Naive thymus-derived CD4-positive, alpha-beta T cell (primary cell): ENCODE data around the gene FILIP1L. TPM values are rescaled to one million over a fixed set of nuclear protein-coding genes. Genes with fewer than 3 reads are reported as not detected.

Experiments
- ATAC-seq: fragments of 150-1000 bp; cut with Tn5 transposase; 2 replicates; pipeline ENCODE4 v1.10.0; 2021; ENCODE audit warnings: mild to moderate bottlenecking, moderate library complexity
- CTCF ChIA-PET: fragments of 350-600 bp; sonication (Branson Sonifier 250); formaldehyde crosslinking; loops from one replicate; lab custom pipeline; 2021; ENCODE audit warnings: antibody characterized with exemption; lab: Charles Lee
- POLR2A ChIA-PET: fragments of 350-600 bp; sonication (Branson Sonifier 250); formaldehyde crosslinking; loops from one replicate; lab custom pipeline; 2021; ENCODE audit warnings: antibody characterized with exemption, inconsistent platforms; lab: Charles Lee
- DNase-seq, 9 donors: peaks; one replicate each; pipeline versions ENCODE4 v3.0.0 to v3.0.0-alpha.2; 2020 to 2022; ENCODE audit warnings: mixed read lengths in 1 of 9
- H3K27ac ChIP-seq: one replicate; pipeline ENCODE4 v1.7.0; 2013; ENCODE audit warnings: mild to moderate bottlenecking, low read depth, low read length, moderate library complexity
- H3K27me3 ChIP-seq, 2 donors: one replicate each; pipeline ENCODE4 v1.7.0; 2013; ENCODE audit warnings: low read length in 2 of 2, mild to moderate bottlenecking in 2 of 2, moderate library complexity in 2 of 2; ENCODE audit not compliant: control insufficient read depth in 2 of 2, insufficient read depth in 2 of 2
- H3K36me3 ChIP-seq, 3 experiments: 1 replicate in 2 of 3; 2 replicates in 1 of 3; pipeline ENCODE4 v1.7.0; 2013; ENCODE audit warnings: low read length in 3 of 3, mild to moderate bottlenecking in 3 of 3, moderate library complexity in 1 of 3; ENCODE audit not compliant: insufficient read depth in 3 of 3, control insufficient read depth in 2 of 3
- H3K4me1 ChIP-seq, 2 donors: one replicate each; pipeline ENCODE4 v1.7.0; 2013; ENCODE audit warnings: low read length in 2 of 2, mild to moderate bottlenecking in 2 of 2, moderate library complexity in 1 of 2; ENCODE audit not compliant: control insufficient read depth in 2 of 2, insufficient read depth in 2 of 2
- H3K4me3 ChIP-seq: 2 replicates; pipeline ENCODE4 v1.7.0; 2013; ENCODE audit warnings: mild to moderate bottlenecking, low read length
- H3K9me3 ChIP-seq, 3 experiments: 1 replicate in 2 of 3; 2 replicates in 1 of 3; pipeline ENCODE4 v1.7.0; 2013; ENCODE audit warnings: low read length in 3 of 3; ENCODE audit not compliant: control insufficient read depth in 2 of 3
- H3K27ac Mint-ChIP-seq, 9 donors: one replicate each; pipeline ENCODE4 v1.8.0; 2020 to 2022; ENCODE audit warnings: mixed read lengths in 9 of 9, mild to moderate bottlenecking in 8 of 9, moderate library complexity in 5 of 9, inconsistent platforms in 2 of 9
- H3K27me3 Mint-ChIP-seq, 5 donors: one replicate each; pipeline ENCODE4 v1.8.0; 2021 to 2022; ENCODE audit warnings: mixed read lengths in 5 of 5, mild to moderate bottlenecking in 1 of 5
- H3K36me3 Mint-ChIP-seq, 5 donors: one replicate each; pipeline ENCODE4 v1.8.0; 2020 to 2022; ENCODE audit warnings: mixed read lengths in 5 of 5, mild to moderate bottlenecking in 3 of 5, inconsistent platforms in 1 of 5
- H3K4me1 Mint-ChIP-seq, 7 donors: one replicate each; pipeline ENCODE4 v1.8.0; 2020 to 2022; ENCODE audit warnings: mixed read lengths in 7 of 7, mild to moderate bottlenecking in 3 of 7, inconsistent platforms in 1 of 7
- H3K4me3 Mint-ChIP-seq, 10 donors: one replicate each; pipeline ENCODE4 v1.8.0; 2020 to 2022; ENCODE audit warnings: mild to moderate bottlenecking in 10 of 10, mixed read lengths in 10 of 10, moderate library complexity in 6 of 10, inconsistent platforms in 2 of 10
- H3K9me3 Mint-ChIP-seq, 11 donors: one replicate each; pipeline ENCODE4 v1.8.0; 2020 to 2022; ENCODE audit warnings: mixed read lengths in 11 of 11, mild to moderate bottlenecking in 4 of 11, inconsistent platforms in 1 of 11, moderate library complexity in 1 of 11
- intact Hi-C, 2 donors: fragments of 100-400 bp; cut with micrococcal nuclease; formaldehyde crosslinking; loops; one replicate each; pipeline ENCODE4 v1.15.1; 2023
- polyA plus RNA-seq, 2 donors: library from polyadenylated mRNA; unstranded; fragments of 300-500 nt; fragmentation: Illumina TruSeq; gene quantifications; one replicate each; pipeline ENCODE4 v1.2.3, GENCODE V29; 2021
- total RNA-seq, 6 experiments: library from RNA in 5 of 6; stranded (reverse) in 5 of 6; gene quantifications; 1 replicate in 5 of 6; 2 replicates in 1 of 6; pipeline ENCODE4 v1.2.3 and lab custom pipeline; 2021 to 2026

FILIP1L gene
- total and polyA plus RNA-seq, 7 experiments from 2014 or later = 0.13 to 6.7 (median 0.39) TPM; not detected in 2

DNA sequence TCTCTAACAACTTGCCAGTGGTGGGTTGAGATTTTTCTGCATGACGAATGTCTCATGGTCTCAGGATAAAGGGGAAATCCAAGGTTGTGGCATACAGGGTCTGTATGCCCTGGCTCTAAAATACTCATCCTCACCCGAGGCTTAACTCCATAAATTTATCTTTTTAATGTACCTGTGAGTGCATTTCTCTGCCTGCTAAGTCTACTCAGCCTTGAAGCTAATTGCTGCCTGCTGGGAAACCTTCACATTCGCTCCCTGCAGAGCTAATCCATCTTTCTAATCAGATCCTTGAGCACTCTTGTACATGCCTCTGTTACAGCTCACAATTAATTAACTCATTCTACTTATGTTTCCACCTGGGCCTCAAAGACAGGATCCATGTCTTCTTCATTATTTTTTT lies 202.9 kb downstream of the FILIP1L start:
- H3K36me3 Mint-ChIP-seq = peaks cover 5 to 35% (median 14%) of the 10 kb centered on the region in 5 donors
- Histone ChIP-seq H3K4me3 (no peak overlapping the region), H3K4me1 (no peaks in the 10 kb centered on the region), H3K36me3 (no peaks in the 10 kb centered on the region), H3K9me3 (no peaks in the 10 kb centered on the region), H3K27me3 (no peaks in the 10 kb centered on the region), H3K27ac (no peak overlapping the region)
- peaks cover 0 to 7% (median 0%) of the 10 kb centered on the region in 7 donors for H3K4me1 Mint-ChIP-seq
- H3K9me3 Mint-ChIP-seq = peaks cover 0 to 2% (median 0%) of the 10 kb centered on the region in 11 donors
- no peaks in the 10 kb centered on the region for H3K27me3 Mint-ChIP-seq
- ChIA-PET POLR2A (no interaction called here), CTCF (no interaction called here)
- DNase-seq (no peak), ATAC-seq (no peak)
- no peak overlapping the region for H3K27ac Mint-ChIP-seq
- intact Hi-C loops = no loop called here
- no peak overlapping the region for H3K4me3 Mint-ChIP-seq

DNA sequence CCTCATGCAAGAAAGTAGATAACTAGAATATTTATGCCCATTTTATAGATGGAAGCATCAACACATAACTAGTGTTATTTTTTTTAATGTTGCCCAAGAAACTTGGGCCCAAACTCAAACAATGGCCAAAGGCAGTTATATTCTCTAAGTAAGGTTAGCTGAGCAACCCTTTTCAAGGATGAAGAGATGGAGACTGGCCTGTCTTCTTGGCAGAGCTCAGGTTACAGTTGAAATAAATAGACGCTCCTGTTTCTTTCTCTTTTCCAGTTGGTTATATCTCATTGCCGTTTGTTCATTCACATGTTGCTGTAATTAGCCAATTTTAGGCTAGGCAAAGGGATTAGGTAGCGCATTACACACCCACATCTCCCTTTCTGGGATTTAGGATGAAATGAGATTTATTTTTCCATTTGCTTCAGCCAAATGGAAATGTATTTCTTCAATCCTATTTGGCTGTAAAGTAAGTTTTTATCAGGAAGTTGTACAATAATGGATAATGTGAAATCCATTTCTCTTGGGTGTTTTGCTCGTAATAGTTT lies 203.5 kb downstream of the FILIP1L start:
- Histone ChIP-seq H3K36me3 (no peaks in the 10 kb centered on the region), H3K9me3 (no peaks in the 10 kb centered on the region), H3K27me3 (no peaks in the 10 kb centered on the region), H3K27ac (no peak overlapping the region), H3K4me1 (no peaks in the 10 kb centered on the region), H3K4me3 (no peak overlapping the region)
- intact Hi-C loops = no loop called here
- Mint-ChIP-seq H3K36me3 (peaks cover 5 to 30% (median 11%) of the 10 kb centered on the region in 5 donors), H3K27ac (no peak overlapping the region), H3K27me3 (no peaks in the 10 kb centered on the region), H3K4me1 (peaks cover 0 to 7% (median 0%) of the 10 kb centered on the region in 7 donors), H3K4me3 (no peak overlapping the region), H3K9me3 (peaks cover 0 to 2% (median 0%) of the 10 kb centered on the region in 11 donors)
- DNase-seq = no peak
- ATAC-seq = no peak
- POLR2A ChIA-PET = no interaction called here
- CTCF ChIA-PET = no interaction called here

DNA sequence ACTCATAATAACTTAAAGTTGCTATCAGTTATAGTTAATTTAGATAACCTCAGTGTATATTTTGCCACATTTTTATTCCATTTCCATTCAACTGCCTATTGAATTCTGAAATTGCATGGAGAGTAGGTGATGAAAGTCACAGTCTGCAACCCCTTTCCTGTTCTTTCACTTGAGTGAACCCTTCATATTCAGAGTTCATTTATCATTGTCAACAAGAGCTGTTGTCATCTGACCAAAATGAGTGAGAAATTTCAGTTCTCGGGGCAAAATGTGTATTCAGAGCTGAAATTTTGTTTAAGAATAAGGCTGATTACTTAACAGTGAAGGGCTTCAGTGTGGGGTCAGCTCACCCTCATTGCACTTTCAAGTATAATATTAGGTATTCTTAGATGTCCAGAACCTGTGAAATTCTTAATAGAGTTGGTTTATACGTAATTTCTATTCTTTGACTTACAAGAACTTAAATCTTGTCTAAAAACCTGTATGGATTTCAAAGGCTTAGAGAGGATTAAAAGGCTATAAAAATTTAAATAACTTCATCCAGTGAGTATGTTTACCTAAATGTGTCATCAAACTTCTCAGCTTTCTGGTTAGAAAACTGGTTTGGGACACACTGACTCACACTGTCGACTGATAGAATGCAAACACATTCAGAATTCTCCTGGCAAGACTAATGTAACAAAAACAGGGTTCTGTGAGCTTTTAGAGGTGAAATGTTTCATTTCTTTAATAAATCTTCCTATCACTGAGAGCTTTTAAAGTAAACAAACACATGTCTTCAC lies 204.4 kb downstream of the FILIP1L start:
- Mint-ChIP-seq H3K36me3 (peaks cover 5 to 30% (median 9%) of the 10 kb centered on the region in 5 donors), H3K27me3 (no peaks in the 10 kb centered on the region), H3K4me1 (peaks cover 0 to 9% (median 2%) of the 10 kb centered on the region in 7 donors), H3K9me3 (peaks cover 0 to 2% (median 0%) of the 10 kb centered on the region in 11 donors), H3K4me3 (no peak overlapping the region), H3K27ac (no peak overlapping the region)
- DNase-seq (no peak), ATAC-seq (no peak)
- H3K4me3 ChIP-seq = no peak overlapping the region
- no peak overlapping the region for H3K27ac ChIP-seq
- no peaks in the 10 kb centered on the region for H3K36me3 ChIP-seq
- ChIA-PET POLR2A (no interaction called here), CTCF (no interaction called here)
- no peaks in the 10 kb centered on the region for H3K9me3 ChIP-seq
- H3K4me1 ChIP-seq = no peaks in the 10 kb centered on the region
- H3K27me3 ChIP-seq = no peaks in the 10 kb centered on the region
- intact Hi-C loops = no loop called here

DNA sequence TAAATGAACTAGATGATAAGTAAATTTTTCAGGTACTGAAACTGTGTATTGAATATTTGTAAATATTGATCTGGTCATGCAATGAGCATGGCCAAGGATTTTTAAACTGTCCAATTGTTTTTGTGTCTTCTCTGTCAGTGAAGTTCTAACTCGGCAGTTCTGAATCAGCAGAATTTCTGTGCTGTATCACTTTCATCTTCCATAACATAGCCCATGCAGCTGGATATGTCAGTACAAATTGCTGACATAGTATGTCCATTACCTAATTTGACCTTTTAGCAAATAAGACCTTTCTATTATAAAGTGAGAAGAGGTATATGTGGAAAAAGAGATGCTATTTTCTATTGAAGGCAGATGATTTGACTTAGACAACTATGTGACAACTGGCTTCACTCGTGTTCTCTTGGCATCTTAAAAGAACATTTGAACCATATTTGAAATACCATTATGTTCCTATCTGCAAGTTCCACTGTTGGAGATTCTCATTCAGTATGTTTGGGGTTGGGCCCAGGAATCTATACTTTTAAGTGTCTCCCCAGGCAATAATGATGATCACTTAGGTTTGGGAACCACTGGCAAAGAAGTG lies 206.2 kb downstream of the FILIP1L start:
- no peak overlapping the region for H3K27ac Mint-ChIP-seq
- POLR2A ChIA-PET = no interaction called here
- CTCF ChIA-PET = no interaction called here
- H3K36me3 Mint-ChIP-seq = peaks cover 5 to 34% (median 8%) of the 10 kb centered on the region in 5 donors
- H3K4me3 Mint-ChIP-seq = no peak overlapping the region
- ATAC-seq (no peak), DNase-seq (no peak)
- H3K4me3 ChIP-seq = no peak overlapping the region
- H3K4me1 ChIP-seq = no peaks in the 10 kb centered on the region
- intact Hi-C loops = no loop called here
- H3K27me3 Mint-ChIP-seq = no peaks in the 10 kb centered on the region
- peaks cover 0 to 15% (median 3%) of the 10 kb centered on the region in 7 donors for H3K4me1 Mint-ChIP-seq
- no peaks in the 10 kb centered on the region for H3K9me3 ChIP-seq
- peaks cover 0 to 2% (median 0%) of the 10 kb centered on the region in 11 donors for H3K9me3 Mint-ChIP-seq
- no peak overlapping the region for H3K27ac ChIP-seq
- H3K36me3 ChIP-seq = no peaks in the 10 kb centered on the region
- no peaks in the 10 kb centered on the region for H3K27me3 ChIP-seq

DNA sequence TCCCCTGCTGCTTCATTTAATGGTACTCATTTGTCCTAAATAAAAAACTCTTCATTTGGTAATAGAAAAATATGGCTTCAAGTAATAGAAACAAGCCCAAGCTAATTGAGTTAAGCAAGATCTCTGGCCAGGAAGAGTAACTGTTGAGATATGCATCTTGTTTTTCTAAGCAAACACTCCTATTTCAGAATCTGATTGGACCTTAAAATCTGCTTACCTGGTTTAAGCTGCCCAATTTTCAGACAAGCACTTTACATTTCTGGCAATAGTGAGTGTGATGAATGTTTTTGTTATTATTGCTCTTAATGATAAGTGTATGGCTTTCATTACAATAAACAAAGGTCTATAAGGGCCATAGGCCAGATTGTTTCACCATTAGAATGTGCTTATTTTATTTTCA lies 210.4 kb downstream of the FILIP1L start:
- Histone ChIP-seq H3K4me1 (no peaks in the 10 kb centered on the region), H3K4me3 (no peak overlapping the region), H3K9me3 (no peaks in the 10 kb centered on the region), H3K27me3 (no peaks in the 10 kb centered on the region), H3K36me3 (no peaks in the 10 kb centered on the region), H3K27ac (no peak overlapping the region)
- peaks cover 3 to 15% (median 4%) of the 10 kb centered on the region in 7 donors for H3K4me1 Mint-ChIP-seq
- DNase-seq = no peak
- CTCF ChIA-PET = no interaction called here
- no peak overlapping the region for H3K4me3 Mint-ChIP-seq
- peaks cover 0 to 2% (median 0%) of the 10 kb centered on the region in 11 donors for H3K9me3 Mint-ChIP-seq
- ATAC-seq = no peak
- intact Hi-C loops = no loop called here
- peaks cover 0 to 17% (median 6%) of the 10 kb centered on the region in 5 donors for H3K36me3 Mint-ChIP-seq
- no peak overlapping the region for H3K27ac Mint-ChIP-seq
- H3K27me3 Mint-ChIP-seq = no peaks in the 10 kb centered on the region
- POLR2A ChIA-PET = no interaction called here

DNA sequence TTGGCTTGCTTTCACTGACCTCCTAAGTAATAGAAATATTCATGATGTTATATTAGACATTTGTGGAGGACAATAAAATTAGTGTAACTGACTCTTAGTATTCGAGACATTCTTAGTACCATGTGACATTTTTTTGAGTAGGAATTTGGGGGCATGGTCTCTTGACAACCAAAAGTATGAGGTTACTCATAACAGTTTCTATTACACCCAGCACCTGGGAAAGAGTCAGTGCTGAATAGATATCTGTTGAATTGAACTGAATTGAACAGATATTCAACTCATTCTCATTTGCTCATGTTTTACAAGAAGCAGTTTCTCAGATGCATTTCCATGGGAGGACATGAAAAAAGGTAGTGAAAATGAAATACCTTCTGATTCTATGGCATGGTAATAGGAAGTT lies 212.2 kb downstream of the FILIP1L start:
- CTCF ChIA-PET = no interaction called here
- DNase-seq (no peak), ATAC-seq (no peak)
- Mint-ChIP-seq H3K4me1 (peaks cover 0 to 9% (median 4%) of the 10 kb centered on the region in 7 donors), H3K36me3 (peaks cover 0 to 12% (median 4%) of the 10 kb centered on the region in 5 donors), H3K27me3 (no peaks in the 10 kb centered on the region), H3K9me3 (no peaks in the 10 kb centered on the region), H3K4me3 (no peak overlapping the region), H3K27ac (no peak overlapping the region)
- Histone ChIP-seq H3K9me3 (no peaks in the 10 kb centered on the region), H3K4me3 (no peak overlapping the region), H3K4me1 (no peaks in the 10 kb centered on the region), H3K27me3 (no peaks in the 10 kb centered on the region), H3K36me3 (no peaks in the 10 kb centered on the region), H3K27ac (no peak overlapping the region)
- POLR2A ChIA-PET = no interaction called here
- intact Hi-C loops = no loop called here
